Measurements from ENCODE around the gene MUC4. TPM values are rescaled to one million over a fixed set of nuclear protein-coding genes. Genes with fewer than 3 reads are reported as not detected.

The MUC4 gene
- total and polyA plus RNA-seq, 2 experiments from 2014 or later, result not detected

GRCh38 chr3:195803289-195803908 lies 8.3 kb downstream of the MUC4 start:
- H3K4me1 ChIP-seq (ENCODE audit: insufficient read depth), result no peaks in the 10 kb centered on the region
- no peak overlapping the region for H3K4me3 ChIP-seq
- no peaks in the 10 kb centered on the region for H3K79me2 ChIP-seq (ENCODE audit: insufficient read depth)
- H3K36me3 ChIP-seq (ENCODE audit: low read depth), result no peaks in the 10 kb centered on the region
- H3K9me3 ChIP-seq (ENCODE audit: low read depth), result no peaks in the 10 kb centered on the region
- H3K9ac ChIP-seq, result no peak overlapping the region
- H2AFZ ChIP-seq, result no peak overlapping the region
- H3F3A ChIP-seq (ENCODE audit: insufficient read depth), result no peaks in the 10 kb centered on the region
- H3K27ac ChIP-seq, result no peak overlapping the region
- in situ Hi-C loops (cut with MboI), result no loop called here
- DNase-seq, result peak; percentile 9
- no peak overlapping the region for H3K4me2 ChIP-seq (ENCODE audit: unreplicated experiment)
- H3K9me2 ChIP-seq (ENCODE audit: insufficient read depth), result no peaks in the 10 kb centered on the region
- TF ChIP-seq EZH2phosphoT487 (IDR thresholded peaks at IDR 0.05; ENCODE audit: insufficient read depth, low read depth) (no peak), EZH2 (IDR thresholded peaks at IDR 0.05; ENCODE audit: insufficient read depth, poor library complexity, severe bottlenecking) (no peak)
- peaks cover 46% of the 10 kb centered on the region for H3K27me3 ChIP-seq (replicated peaks; ENCODE audit: insufficient read depth)
- H4K20me1 ChIP-seq (ENCODE audit: insufficient read depth), result no peaks in the 10 kb centered on the region
- WGBS, 2 experiments (ENCODE audit: low coverage in 1 of 2, low lambda C conversion rate in 2 of 2, missing lambda C conversion rate in 2 of 2), result 70 to 71% methylated on average over 20 of the region's 20 CpGs

GRCh38 chr3:195802795-195803194 lies 8.9 kb downstream of the MUC4 start:
- Histone ChIP-seq H3K4me3 (no peak overlapping the region), H3K79me2 (ENCODE audit: insufficient read depth) (no peaks in the 10 kb centered on the region), H3F3A (ENCODE audit: insufficient read depth) (no peaks in the 10 kb centered on the region), H3K27ac (no peak overlapping the region), H2AFZ (no peak overlapping the region), H3K36me3 (ENCODE audit: low read depth) (no peaks in the 10 kb centered on the region), H3K27me3 (replicated peaks; ENCODE audit: insufficient read depth) (peaks cover 46% of the 10 kb centered on the region), H3K9me3 (ENCODE audit: low read depth) (no peaks in the 10 kb centered on the region), H3K9ac (no peak overlapping the region), H3K9me2 (ENCODE audit: insufficient read depth) (no peaks in the 10 kb centered on the region), H3K4me2 (ENCODE audit: unreplicated experiment) (no peak overlapping the region), H4K20me1 (ENCODE audit: insufficient read depth) (no peaks in the 10 kb centered on the region), H3K4me1 (ENCODE audit: insufficient read depth) (no peaks in the 10 kb centered on the region)
- DNase-seq, result no peak
- TF ChIP-seq EZH2phosphoT487 (IDR thresholded peaks at IDR 0.05; ENCODE audit: insufficient read depth, low read depth), result no peak
- TF ChIP-seq EZH2 (IDR thresholded peaks at IDR 0.05; ENCODE audit: insufficient read depth, poor library complexity, severe bottlenecking), result no peak
- WGBS, 2 experiments (ENCODE audit: low coverage in 1 of 2, low lambda C conversion rate in 2 of 2, missing lambda C conversion rate in 2 of 2), result 33 to 34% methylated on average over 9 of the region's 9 CpGs
- in situ Hi-C loops (cut with MboI), result no loop called here

- TF ChIP-seq EZH2 (IDR thresholded peaks at IDR 0.05; ENCODE audit: insufficient read depth, poor library complexity, severe bottlenecking) (no peak), EZH2phosphoT487 (IDR thresholded peaks at IDR 0.05; ENCODE audit: insufficient read depth, low read depth) (no peak)
- WGBS, 2 experiments (ENCODE audit: low coverage in 1 of 2, low lambda C conversion rate in 2 of 2, missing lambda C conversion rate in 2 of 2), result 44 to 49% methylated on average over 15 of the region's 15 CpGs
- H3K9me3 ChIP-seq (ENCODE audit: low read depth), result no peaks in the 10 kb centered on the region
- in situ Hi-C loops (cut with MboI), result no loop called here
- no peak overlapping the region for H3K27ac ChIP-seq
- H3F3A ChIP-seq (ENCODE audit: insufficient read depth), result no peaks in the 10 kb centered on the region
- no peak overlapping the region for H3K4me2 ChIP-seq (ENCODE audit: unreplicated experiment)
- no peaks in the 10 kb centered on the region for H3K36me3 ChIP-seq (ENCODE audit: low read depth)
- H3K9ac ChIP-seq, result no peak overlapping the region
- peaks cover 46% of the 10 kb centered on the region for H3K27me3 ChIP-seq (replicated peaks; ENCODE audit: insufficient read depth)
- H3K4me1 ChIP-seq (ENCODE audit: insufficient read depth), result no peaks in the 10 kb centered on the region
- no peaks in the 10 kb centered on the region for H3K79me2 ChIP-seq (ENCODE audit: insufficient read depth)
- H2AFZ ChIP-seq, result no peak overlapping the region
- H3K4me3 ChIP-seq, result no peak overlapping the region
- H4K20me1 ChIP-seq (ENCODE audit: insufficient read depth), result no peaks in the 10 kb centered on the region
- DNase-seq, result no peak
- no peaks in the 10 kb centered on the region for H3K9me2 ChIP-seq (ENCODE audit: insufficient read depth)
Measured at GRCh38 chr3:195802261-195802701, 9.4 kb downstream of the MUC4 start.

GRCh38 chr3:195801251-195802183 lies 10.2 kb downstream of the MUC4 start:
- no peak for DNase-seq
- Histone ChIP-seq H3K79me2 (ENCODE audit: insufficient read depth) (no peaks in the 10 kb centered on the region), H3K4me2 (ENCODE audit: unreplicated experiment) (no peak overlapping the region), H3K9me2 (ENCODE audit: insufficient read depth) (no peaks in the 10 kb centered on the region), H3F3A (ENCODE audit: insufficient read depth) (no peaks in the 10 kb centered on the region), H3K9me3 (ENCODE audit: low read depth) (no peaks in the 10 kb centered on the region), H3K27me3 (replicated peaks; ENCODE audit: insufficient read depth) (peaks cover 43% of the 10 kb centered on the region), H3K4me1 (ENCODE audit: insufficient read depth) (no peaks in the 10 kb centered on the region), H3K4me3 (no peak overlapping the region), H2AFZ (no peak overlapping the region), H4K20me1 (ENCODE audit: insufficient read depth) (no peaks in the 10 kb centered on the region), H3K36me3 (ENCODE audit: low read depth) (no peaks in the 10 kb centered on the region), H3K9ac (no peak overlapping the region), H3K27ac (no peak overlapping the region)
- no peak for TF ChIP-seq EZH2 (IDR thresholded peaks at IDR 0.05; ENCODE audit: insufficient read depth, poor library complexity, severe bottlenecking)
- no peak for TF ChIP-seq EZH2phosphoT487 (IDR thresholded peaks at IDR 0.05; ENCODE audit: insufficient read depth, low read depth)
- WGBS, 2 experiments (ENCODE audit: low coverage in 1 of 2, low lambda C conversion rate in 2 of 2, missing lambda C conversion rate in 2 of 2), result 57 to 58% methylated on average over 24 to 35 of the region's 35 CpGs
- in situ Hi-C loops (cut with MboI), result no loop called here
